WTC11 (cell line): Measurements from ENCODE around the gene SYNE4. TPM values are rescaled to one million over a fixed set of nuclear protein-coding genes. Genes with fewer than 3 reads are reported as not detected.
A peak's percentile ranks its signal among the peaks of the same experiment; 100 is the strongest.

Experiments used
- ATAC-seq: fragments of 200-7000 bp; cut with Tn5 transposase; 2 replicates; pipeline ENCODE4 v1.10.0; 2021; ENCODE audit warnings: mild to moderate bottlenecking, moderate library complexity
- CTCF ChIA-PET: fragments of 300-600 bp; sonication (Branson Sonifier 250); formaldehyde crosslinking; loops from one replicate; lab custom pipeline; 2021; ENCODE audit warnings: antibody characterized with exemption; lab: Charles Lee
- POLR2A ChIA-PET: fragments of 350-600 bp; sonication (Branson Sonifier 250); formaldehyde crosslinking; loops from one replicate; lab custom pipeline; 2021; ENCODE audit warnings: antibody characterized with exemption; lab: Charles Lee
- DNase-seq: peaks from one replicate; pipeline ENCODE4 v3.0.0; 2021; ENCODE audit warnings: low spot score
- H3K27ac Mint-ChIP-seq: 2 replicates; pipeline ENCODE4 v1.8.0; 2021; ENCODE audit warnings: mixed read lengths
- H3K27me3 Mint-ChIP-seq: 2 replicates; pipeline ENCODE4 v1.8.0; 2021; ENCODE audit warnings: low read depth, mild to moderate bottlenecking, moderate library complexity, mixed read lengths
- H3K36me3 Mint-ChIP-seq: 2 replicates; pipeline ENCODE4 v1.8.0; 2021; ENCODE audit warnings: mixed read lengths
- H3K4me1 Mint-ChIP-seq: 2 replicates; pipeline ENCODE4 v1.8.0; 2022; ENCODE audit warnings: mixed read lengths
- H3K4me3 Mint-ChIP-seq: 2 replicates; pipeline ENCODE4 v1.8.0; 2021; ENCODE audit warnings: mild to moderate bottlenecking, moderate library complexity, mixed read lengths
- H3K9me3 Mint-ChIP-seq: 2 replicates; pipeline ENCODE4 v1.8.0; 2021; ENCODE audit warnings: mixed read lengths
- CREM ChIP-seq: sonication (generic); formaldehyde crosslinking; IDR thresholded peaks from 2 replicates; pipeline ENCODE4 v1.8.1; 2022; ENCODE audit warnings: mild to moderate bottlenecking, missing genetic modification reagents, moderate library complexity
- FOXJ3 ChIP-seq: sonication (generic); formaldehyde crosslinking; IDR thresholded peaks from 2 replicates; pipeline ENCODE4 v1.9.0; 2021; ENCODE audit warnings: missing genetic modification reagents, mild to moderate bottlenecking, borderline replicate concordance
- FOXK1 ChIP-seq: sonication (generic); formaldehyde crosslinking; IDR thresholded peaks from 2 replicates; pipeline ENCODE4 v1.8.0; 2022; ENCODE audit warnings: mild to moderate bottlenecking, moderate library complexity, missing genetic modification reagents
- GTF2I ChIP-seq: fragments of 250-450 bp; sonication (Bioruptor Pico); conservative IDR thresholded peaks from 2 replicates; pipeline ENCODE4 v1.4.0; 2021; ENCODE audit warnings: mild to moderate bottlenecking
- IRF2 ChIP-seq: sonication (generic); formaldehyde crosslinking; IDR thresholded peaks from 2 replicates; pipeline ENCODE4 v1.8.0; 2022; ENCODE audit warnings: low read depth, missing genetic modification reagents, borderline replicate concordance
- KAT7 ChIP-seq: sonication (generic); formaldehyde crosslinking; IDR thresholded peaks from 2 replicates; pipeline ENCODE4 v1.8.1; 2023; ENCODE audit warnings: missing genetic modification reagents, mild to moderate bottlenecking, borderline replicate concordance
- MYBL2 ChIP-seq: sonication (generic); formaldehyde crosslinking; IDR thresholded peaks from 2 replicates; pipeline ENCODE4 v1.8.1; 2023; ENCODE audit warnings: mild to moderate bottlenecking, moderate library complexity, missing genetic modification reagents
- NR1H2 ChIP-seq: sonication (generic); formaldehyde crosslinking; IDR thresholded peaks from 2 replicates; pipeline ENCODE4 v1.9.0; 2021; ENCODE audit warnings: mild to moderate bottlenecking, moderate library complexity, missing genetic modification reagents
- RELA ChIP-seq: sonication (generic); formaldehyde crosslinking; IDR thresholded peaks from 2 replicates; pipeline ENCODE4 v1.8.1; 2022; ENCODE audit warnings: missing genetic modification reagents, mild to moderate bottlenecking, borderline replicate concordance
- RORB ChIP-seq: fragments of 250-450 bp; sonication (Bioruptor Pico); IDR thresholded peaks from 2 replicates; pipeline ENCODE4 v1.9.0; 2021; ENCODE audit warnings: mild to moderate bottlenecking
- TEAD1 ChIP-seq: sonication (generic); formaldehyde crosslinking; IDR thresholded peaks from 2 replicates; pipeline ENCODE4 v1.8.0; 2022; ENCODE audit warnings: mild to moderate bottlenecking, missing genetic modification reagents
- TP53 ChIP-seq: sonication (generic); formaldehyde crosslinking; IDR thresholded peaks from 2 replicates; pipeline ENCODE4 v1.8.1; 2023; ENCODE audit warnings: mild to moderate bottlenecking, missing genetic modification reagents
- ZBTB21 ChIP-seq: sonication (generic); formaldehyde crosslinking; IDR thresholded peaks from 2 replicates; pipeline ENCODE4 v1.8.1; 2023; ENCODE audit warnings: mild to moderate bottlenecking, missing genetic modification reagents, borderline replicate concordance
- ZNF138 ChIP-seq: sonication (generic); formaldehyde crosslinking; conservative IDR thresholded peaks from 2 replicates; pipeline ENCODE4 v1.8.1; 2022; ENCODE audit warnings: mild to moderate bottlenecking, moderate library complexity, missing genetic modification reagents
- ZNF232 ChIP-seq: sonication (generic); formaldehyde crosslinking; IDR thresholded peaks from 2 replicates; pipeline ENCODE4 v1.8.0; 2022; ENCODE audit warnings: mild to moderate bottlenecking, missing genetic modification reagents
- ZNF263 ChIP-seq: sonication (generic); formaldehyde crosslinking; IDR thresholded peaks from 2 replicates; pipeline ENCODE4 v1.8.1; 2022; ENCODE audit warnings: low read depth, mild to moderate bottlenecking, moderate library complexity, missing genetic modification reagents
- ZNF317 ChIP-seq: sonication (generic); formaldehyde crosslinking; IDR thresholded peaks from 2 replicates; pipeline ENCODE4 v1.8.1; 2023; ENCODE audit warnings: low read depth, mild to moderate bottlenecking, moderate library complexity, missing genetic modification reagents, borderline replicate concordance
- total RNA-seq: library from RNA; stranded (reverse); gene quantifications from 3 replicates; pipeline ENCODE4 v1.2.3, GENCODE V29; 2021
- TF ChIP-seq, protein P1 (sequence below): fragments of 250-450 bp; sonication (Bioruptor Pico); IDR thresholded peaks from 2 replicates; pipeline ENCODE4 v1.9.0; 2021; ENCODE audit warnings: mild to moderate bottlenecking, borderline replicate concordance
- TF ChIP-seq, protein P2 (sequence below): sonication (generic); formaldehyde crosslinking; IDR thresholded peaks from 2 replicates; pipeline ENCODE4 v1.8.1; 2022; ENCODE audit warnings: low read depth, missing genetic modification reagents, borderline replicate concordance
- TF ChIP-seq, protein P3 (sequence below): sonication (generic); formaldehyde crosslinking; IDR thresholded peaks from 2 replicates; pipeline ENCODE4 v1.8.1; 2022; ENCODE audit warnings: missing genetic modification reagents, borderline replicate concordance
- TF ChIP-seq, protein P4 (sequence below): sonication (generic); formaldehyde crosslinking; IDR thresholded peaks from 2 replicates; pipeline ENCODE4 v1.8.0; 2023; ENCODE audit warnings: missing genetic modification reagents, mild to moderate bottlenecking, borderline replicate concordance
- TF ChIP-seq, protein P5 (sequence below): sonication (generic); formaldehyde crosslinking; conservative IDR thresholded peaks from 2 replicates; pipeline ENCODE4 v1.8.1; 2022; ENCODE audit warnings: mild to moderate bottlenecking, missing genetic modification reagents

The SYNE4 gene
- total RNA-seq, 1 experiment from 2014 or later = 17.6 TPM

DNA sequence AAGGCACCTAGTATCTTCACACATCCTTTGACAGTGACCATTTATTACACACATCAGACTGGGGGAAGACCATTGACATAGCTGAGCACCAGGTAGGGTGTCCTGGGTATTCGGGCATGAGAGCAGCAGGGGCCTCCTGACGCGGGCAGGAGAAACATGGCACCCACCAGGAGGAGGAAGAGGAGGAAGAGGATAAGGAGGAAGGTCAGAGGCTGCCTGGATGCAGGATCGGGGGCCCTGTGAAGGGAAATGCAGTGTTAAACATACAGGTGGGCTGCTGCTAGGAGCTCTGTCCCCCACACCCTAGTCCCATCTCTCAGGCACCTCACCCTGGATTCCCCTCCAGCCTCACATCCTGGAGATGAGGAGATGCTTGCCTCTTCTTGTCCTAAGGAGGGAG is 5.3 kb downstream of the SYNE4 start (continued):
- TF ChIP-seq, protein P1, sequence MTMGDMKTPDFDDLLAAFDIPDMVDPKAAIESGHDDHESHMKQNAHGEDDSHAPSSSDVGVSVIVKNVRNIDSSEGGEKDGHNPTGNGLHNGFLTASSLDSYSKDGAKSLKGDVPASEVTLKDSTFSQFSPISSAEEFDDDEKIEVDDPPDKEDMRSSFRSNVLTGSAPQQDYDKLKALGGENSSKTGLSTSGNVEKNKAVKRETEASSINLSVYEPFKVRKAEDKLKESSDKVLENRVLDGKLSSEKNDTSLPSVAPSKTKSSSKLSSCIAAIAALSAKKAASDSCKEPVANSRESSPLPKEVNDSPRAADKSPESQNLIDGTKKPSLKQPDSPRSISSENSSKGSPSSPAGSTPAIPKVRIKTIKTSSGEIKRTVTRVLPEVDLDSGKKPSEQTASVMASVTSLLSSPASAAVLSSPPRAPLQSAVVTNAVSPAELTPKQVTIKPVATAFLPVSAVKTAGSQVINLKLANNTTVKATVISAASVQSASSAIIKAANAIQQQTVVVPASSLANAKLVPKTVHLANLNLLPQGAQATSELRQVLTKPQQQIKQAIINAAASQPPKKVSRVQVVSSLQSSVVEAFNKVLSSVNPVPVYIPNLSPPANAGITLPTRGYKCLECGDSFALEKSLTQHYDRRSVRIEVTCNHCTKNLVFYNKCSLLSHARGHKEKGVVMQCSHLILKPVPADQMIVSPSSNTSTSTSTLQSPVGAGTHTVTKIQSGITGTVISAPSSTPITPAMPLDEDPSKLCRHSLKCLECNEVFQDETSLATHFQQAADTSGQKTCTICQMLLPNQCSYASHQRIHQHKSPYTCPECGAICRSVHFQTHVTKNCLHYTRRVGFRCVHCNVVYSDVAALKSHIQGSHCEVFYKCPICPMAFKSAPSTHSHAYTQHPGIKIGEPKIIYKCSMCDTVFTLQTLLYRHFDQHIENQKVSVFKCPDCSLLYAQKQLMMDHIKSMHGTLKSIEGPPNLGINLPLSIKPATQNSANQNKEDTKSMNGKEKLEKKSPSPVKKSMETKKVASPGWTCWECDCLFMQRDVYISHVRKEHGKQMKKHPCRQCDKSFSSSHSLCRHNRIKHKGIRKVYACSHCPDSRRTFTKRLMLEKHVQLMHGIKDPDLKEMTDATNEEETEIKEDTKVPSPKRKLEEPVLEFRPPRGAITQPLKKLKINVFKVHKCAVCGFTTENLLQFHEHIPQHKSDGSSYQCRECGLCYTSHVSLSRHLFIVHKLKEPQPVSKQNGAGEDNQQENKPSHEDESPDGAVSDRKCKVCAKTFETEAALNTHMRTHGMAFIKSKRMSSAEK (CRISPR knock-in tag) = no peak
- TF ChIP-seq CREM (CRISPR knock-in tag) (no peak), RELA (CRISPR knock-in tag) (no peak), RORB (CRISPR knock-in tag) (no peak), ZNF317 (CRISPR knock-in tag) (no peak), ZNF232 (CRISPR knock-in tag) (no peak)

DNA sequence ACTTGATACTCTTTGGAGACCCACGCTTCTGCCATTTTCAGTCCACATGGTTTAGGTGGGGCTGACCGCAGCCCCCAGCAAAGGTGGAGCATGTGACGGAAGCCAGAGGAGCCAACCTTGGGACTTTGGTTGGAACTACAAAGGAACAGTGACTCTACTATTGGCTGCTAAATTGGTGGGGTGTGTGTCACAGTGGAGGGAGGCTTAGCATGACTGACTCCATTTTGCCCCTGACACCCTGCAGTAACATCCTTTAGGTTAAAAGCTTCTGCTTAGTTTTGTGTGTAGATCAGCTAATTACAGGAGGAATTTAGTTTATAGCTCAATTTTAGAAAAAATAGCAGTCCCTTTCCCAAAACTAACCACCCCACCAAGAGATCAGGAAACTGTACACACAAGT is 7.0 kb downstream of the SYNE4 start:
- H3K27me3 Mint-ChIP-seq = no peaks in the 10 kb centered on the region
- no peak overlapping the region for H3K4me3 Mint-ChIP-seq
- CTCF ChIA-PET = no interaction called here
- ATAC-seq = no peak
- DNase-seq = no peak
- POLR2A ChIA-PET = no interaction called here
- no peaks in the 10 kb centered on the region for H3K9me3 Mint-ChIP-seq
- H3K4me1 Mint-ChIP-seq = peaks cover 1% of the 10 kb centered on the region
- H3K36me3 Mint-ChIP-seq = peaks cover 20% of the 10 kb centered on the region
- H3K27ac Mint-ChIP-seq = no peak overlapping the region
- no peak for TF ChIP-seq FOXJ3 (CRISPR knock-in tag)
- TF ChIP-seq NR1H2 (CRISPR knock-in tag) = no peak

DNA sequence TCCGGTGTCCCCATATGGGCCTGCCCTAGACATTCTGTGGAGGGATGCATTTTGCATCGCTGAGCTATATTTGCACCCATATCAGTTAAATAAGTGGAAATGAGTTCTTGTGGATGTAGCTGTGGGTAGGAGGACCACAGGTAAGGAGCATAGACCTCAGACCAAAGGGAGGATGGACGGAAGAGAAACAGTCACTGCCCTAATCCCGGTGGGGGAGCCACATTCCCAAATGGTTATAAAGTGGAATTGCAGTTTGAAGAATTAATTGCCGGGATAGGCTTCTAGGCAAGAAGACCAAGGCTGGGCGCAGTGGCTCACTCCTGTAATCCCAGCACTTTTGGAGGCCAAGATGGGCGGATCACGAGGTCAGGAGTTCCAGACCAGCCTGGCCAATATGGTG is 11.8 kb downstream of the SYNE4 start:
- Mint-ChIP-seq H3K36me3 (peaks cover 3% of the 10 kb centered on the region), H3K4me1 (peaks cover 14% of the 10 kb centered on the region), H3K27ac (no peak overlapping the region), H3K4me3 (peak overlapping the region; percentile 86), H3K9me3 (no peaks in the 10 kb centered on the region), H3K27me3 (no peaks in the 10 kb centered on the region; the same call in 1 of the 2 replicates)
- ATAC-seq (no peak), DNase-seq (no peak)
- CTCF ChIA-PET = interaction anchor here (0.7 to 1.1 kb wide), 2 partner anchors 20 to 55 kb away, joined by 3 to 4 read pairs; no protein-coding TSS in a partner anchor
- POLR2A ChIA-PET = interaction anchor here (0.7 kb wide), 1 partner anchor 1650 kb away, joined by 3 read pairs; no protein-coding TSS in a partner anchor
- TF ChIP-seq KAT7 (CRISPR knock-in tag) = no peak
- TF ChIP-seq, protein P2, sequence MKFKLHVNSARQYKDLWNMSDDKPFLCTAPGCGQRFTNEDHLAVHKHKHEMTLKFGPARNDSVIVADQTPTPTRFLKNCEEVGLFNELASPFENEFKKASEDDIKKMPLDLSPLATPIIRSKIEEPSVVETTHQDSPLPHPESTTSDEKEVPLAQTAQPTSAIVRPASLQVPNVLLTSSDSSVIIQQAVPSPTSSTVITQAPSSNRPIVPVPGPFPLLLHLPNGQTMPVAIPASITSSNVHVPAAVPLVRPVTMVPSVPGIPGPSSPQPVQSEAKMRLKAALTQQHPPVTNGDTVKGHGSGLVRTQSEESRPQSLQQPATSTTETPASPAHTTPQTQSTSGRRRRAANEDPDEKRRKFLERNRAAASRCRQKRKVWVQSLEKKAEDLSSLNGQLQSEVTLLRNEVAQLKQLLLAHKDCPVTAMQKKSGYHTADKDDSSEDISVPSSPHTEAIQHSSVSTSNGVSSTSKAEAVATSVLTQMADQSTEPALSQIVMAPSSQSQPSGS = no peak
- no peak for TF ChIP-seq TP53 (CRISPR knock-in tag)
- no peak for TF ChIP-seq GTF2I (CRISPR knock-in tag)
- TF ChIP-seq, protein P3, sequence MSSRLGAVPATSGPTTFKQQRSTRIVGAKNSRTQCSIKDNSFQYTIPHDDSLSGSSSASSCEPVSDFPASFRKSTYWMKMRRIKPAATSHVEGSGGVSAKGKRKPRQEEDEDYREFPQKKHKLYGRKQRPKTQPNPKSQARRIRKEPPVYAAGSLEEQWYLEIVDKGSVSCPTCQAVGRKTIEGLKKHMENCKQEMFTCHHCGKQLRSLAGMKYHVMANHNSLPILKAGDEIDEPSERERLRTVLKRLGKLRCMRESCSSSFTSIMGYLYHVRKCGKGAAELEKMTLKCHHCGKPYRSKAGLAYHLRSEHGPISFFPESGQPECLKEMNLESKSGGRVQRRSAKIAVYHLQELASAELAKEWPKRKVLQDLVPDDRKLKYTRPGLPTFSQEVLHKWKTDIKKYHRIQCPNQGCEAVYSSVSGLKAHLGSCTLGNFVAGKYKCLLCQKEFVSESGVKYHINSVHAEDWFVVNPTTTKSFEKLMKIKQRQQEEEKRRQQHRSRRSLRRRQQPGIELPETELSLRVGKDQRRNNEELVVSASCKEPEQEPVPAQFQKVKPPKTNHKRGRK = no peak
- TF ChIP-seq ZBTB21 (CRISPR knock-in tag) = no peak
- no peak for TF ChIP-seq FOXK1 (CRISPR knock-in tag)
- TF ChIP-seq, protein P4, sequence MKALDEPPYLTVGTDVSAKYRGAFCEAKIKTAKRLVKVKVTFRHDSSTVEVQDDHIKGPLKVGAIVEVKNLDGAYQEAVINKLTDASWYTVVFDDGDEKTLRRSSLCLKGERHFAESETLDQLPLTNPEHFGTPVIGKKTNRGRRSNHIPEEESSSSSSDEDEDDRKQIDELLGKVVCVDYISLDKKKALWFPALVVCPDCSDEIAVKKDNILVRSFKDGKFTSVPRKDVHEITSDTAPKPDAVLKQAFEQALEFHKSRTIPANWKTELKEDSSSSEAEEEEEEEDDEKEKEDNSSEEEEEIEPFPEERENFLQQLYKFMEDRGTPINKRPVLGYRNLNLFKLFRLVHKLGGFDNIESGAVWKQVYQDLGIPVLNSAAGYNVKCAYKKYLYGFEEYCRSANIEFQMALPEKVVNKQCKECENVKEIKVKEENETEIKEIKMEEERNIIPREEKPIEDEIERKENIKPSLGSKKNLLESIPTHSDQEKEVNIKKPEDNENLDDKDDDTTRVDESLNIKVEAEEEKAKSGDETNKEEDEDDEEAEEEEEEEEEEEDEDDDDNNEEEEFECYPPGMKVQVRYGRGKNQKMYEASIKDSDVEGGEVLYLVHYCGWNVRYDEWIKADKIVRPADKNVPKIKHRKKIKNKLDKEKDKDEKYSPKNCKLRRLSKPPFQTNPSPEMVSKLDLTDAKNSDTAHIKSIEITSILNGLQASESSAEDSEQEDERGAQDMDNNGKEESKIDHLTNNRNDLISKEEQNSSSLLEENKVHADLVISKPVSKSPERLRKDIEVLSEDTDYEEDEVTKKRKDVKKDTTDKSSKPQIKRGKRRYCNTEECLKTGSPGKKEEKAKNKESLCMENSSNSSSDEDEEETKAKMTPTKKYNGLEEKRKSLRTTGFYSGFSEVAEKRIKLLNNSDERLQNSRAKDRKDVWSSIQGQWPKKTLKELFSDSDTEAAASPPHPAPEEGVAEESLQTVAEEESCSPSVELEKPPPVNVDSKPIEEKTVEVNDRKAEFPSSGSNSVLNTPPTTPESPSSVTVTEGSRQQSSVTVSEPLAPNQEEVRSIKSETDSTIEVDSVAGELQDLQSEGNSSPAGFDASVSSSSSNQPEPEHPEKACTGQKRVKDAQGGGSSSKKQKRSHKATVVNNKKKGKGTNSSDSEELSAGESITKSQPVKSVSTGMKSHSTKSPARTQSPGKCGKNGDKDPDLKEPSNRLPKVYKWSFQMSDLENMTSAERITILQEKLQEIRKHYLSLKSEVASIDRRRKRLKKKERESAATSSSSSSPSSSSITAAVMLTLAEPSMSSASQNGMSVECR (CRISPR knock-in tag) = no peak
- TF ChIP-seq IRF2 (CRISPR knock-in tag) = no peak
- no peak for TF ChIP-seq ZNF263 (CRISPR knock-in tag)
- no peak for TF ChIP-seq TEAD1 (CRISPR knock-in tag)
- TF ChIP-seq, protein P5, sequence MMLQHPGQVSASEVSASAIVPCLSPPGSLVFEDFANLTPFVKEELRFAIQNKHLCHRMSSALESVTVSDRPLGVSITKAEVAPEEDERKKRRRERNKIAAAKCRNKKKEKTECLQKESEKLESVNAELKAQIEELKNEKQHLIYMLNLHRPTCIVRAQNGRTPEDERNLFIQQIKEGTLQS (CRISPR knock-in tag) = no peak
- TF ChIP-seq MYBL2 (CRISPR knock-in tag) = no peak
- TF ChIP-seq ZNF138 (CRISPR knock-in tag) = no peak
